Panc1 (cell line): Measurements from ENCODE around the gene COL4A1. TPM values are rescaled to one million over a fixed set of nuclear protein-coding genes. Genes with fewer than 3 reads are reported as not detected.

Source experiments
- ATAC-seq: fragments of 200-7000 bp; cut with Tn5 transposase; 2 replicates; pipeline ENCODE4 v1.9.1; 2020; ENCODE audit warnings: mild to moderate bottlenecking, moderate library complexity
- BruUV-seq: library from RNA; stranded (reverse); fragments of 400-500 nt; replicated peaks from 2 replicates; lab custom pipeline; 2021; lab: Mats Ljungman, UMichigan
- CTCF ChIA-PET: fragments of 300-600 bp; sonication (Branson Sonifier 250); formaldehyde crosslinking; loops from one replicate; lab custom pipeline; 2022; ENCODE audit warnings: antibody characterized with exemption; lab: Charles Lee
- POLR2A ChIA-PET: fragments of 300-600 bp; sonication (Branson Sonifier 250); formaldehyde crosslinking; loops from one replicate; lab custom pipeline; 2022; ENCODE audit warnings: antibody characterized with exemption; lab: Charles Lee
- DNase-seq: peaks from one replicate; pipeline ENCODE4 v3.0.0-alpha.2; 2010; ENCODE audit warnings: low read depth, low spot score
- H3K27ac ChIP-seq: 2 replicates; pipeline ENCODE4 v1.5.1; 2011; ENCODE audit warnings: mild to moderate bottlenecking, low read length, inconsistent platforms
- H3K27me3 ChIP-seq: fragments of 200-500 bp; sonication (Bioruptor generic); 2 replicates; pipeline ENCODE4 v1.6.0; 2014; ENCODE audit warnings: low read length, inconsistent platforms; ENCODE audit not compliant: control insufficient read depth, insufficient read depth
- H3K36me3 ChIP-seq: fragments of 200-500 bp; sonication (Bioruptor generic); 2 replicates; pipeline ENCODE4 v1.5.1; 2014; ENCODE audit warnings: inconsistent platforms, mild to moderate bottlenecking, low read length, moderate library complexity; ENCODE audit not compliant: control insufficient read depth, insufficient read depth
- H3K4me1 ChIP-seq: 2 replicates; pipeline ENCODE4 v1.5.1; 2011; ENCODE audit warnings: inconsistent platforms, mild to moderate bottlenecking, low read length, moderate library complexity; ENCODE audit not compliant: control insufficient read depth, insufficient read depth
- H3K4me3 ChIP-seq, 2 experiments: 2 replicates each; pipeline ENCODE4 v1.5.1; 2011 to 2012; ENCODE audit warnings: low read depth in 2 of 2, low read length in 2 of 2, mild to moderate bottlenecking in 2 of 2, inconsistent platforms in 1 of 2, moderate library complexity in 1 of 2
- H3K9me3 ChIP-seq: fragments of 200-500 bp; sonication (Bioruptor generic); 2 replicates; pipeline ENCODE4 v1.5.1; 2014; ENCODE audit warnings: low read depth, mild to moderate bottlenecking, inconsistent platforms, low read length, moderate library complexity; ENCODE audit not compliant: control insufficient read depth, insufficient read depth
- POLR2AphosphoS5 ChIP-seq: IDR thresholded peaks from 2 replicates; pipeline ENCODE4 v1.6.1; 2012; ENCODE audit warnings: mild to moderate bottlenecking, low read depth, low read length, moderate library complexity
- SIN3A ChIP-seq: IDR thresholded peaks from 2 replicates; pipeline ENCODE4 v1.6.1; 2012; ENCODE audit warnings: low read depth, mild to moderate bottlenecking, low read length, moderate library complexity, borderline replicate concordance; ENCODE audit not compliant: insufficient read depth
- TCF7L2 ChIP-seq: IDR thresholded peaks from 2 replicates; pipeline ENCODE4 v1.6.1; 2011; ENCODE audit warnings: mild to moderate bottlenecking, low read depth, low read length, inconsistent platforms
- in situ Hi-C: cut with HindIII; loops from 2 replicates; pipeline ENCODE4 v1.10.0; 2016; ENCODE audit warnings: low sequenced_read_pairs, low pct_unique_long_range_greater_than_20kb
- intact Hi-C: fragments of 100-400 bp; cut with micrococcal nuclease; formaldehyde crosslinking; loops from one replicate; pipeline ENCODE4 v1.10.0; 2022; ENCODE audit not compliant: unreplicated experiment
- total RNA-seq: library from RNA; stranded (reverse); gene quantifications from one replicate; pipeline ENCODE4 v1.2.1, GENCODE V29; 2021; ENCODE audit not compliant: unreplicated experiment
- TF ChIP-seq, protein P1 (sequence below): fragments of 450-650 bp; IDR thresholded peaks from 2 replicates; pipeline ENCODE4 v1.5.1; 2017; ENCODE audit warnings: mild to moderate bottlenecking
- TF ChIP-seq, protein P2 (sequence below), 2 experiments: IDR thresholded peaks; 2 replicates each; pipeline ENCODE4 v1.6.1; 2011 to 2012; ENCODE audit warnings: low read depth in 2 of 2, control low read depth in 1 of 2, low read length in 1 of 2, mild to moderate bottlenecking in 1 of 2, moderate library complexity in 1 of 2; ENCODE audit not compliant: insufficient read depth in 1 of 2

COL4A1 gene
- total RNA-seq, 1 experiment from 2014 or later = 1.1 TPM

DNA sequence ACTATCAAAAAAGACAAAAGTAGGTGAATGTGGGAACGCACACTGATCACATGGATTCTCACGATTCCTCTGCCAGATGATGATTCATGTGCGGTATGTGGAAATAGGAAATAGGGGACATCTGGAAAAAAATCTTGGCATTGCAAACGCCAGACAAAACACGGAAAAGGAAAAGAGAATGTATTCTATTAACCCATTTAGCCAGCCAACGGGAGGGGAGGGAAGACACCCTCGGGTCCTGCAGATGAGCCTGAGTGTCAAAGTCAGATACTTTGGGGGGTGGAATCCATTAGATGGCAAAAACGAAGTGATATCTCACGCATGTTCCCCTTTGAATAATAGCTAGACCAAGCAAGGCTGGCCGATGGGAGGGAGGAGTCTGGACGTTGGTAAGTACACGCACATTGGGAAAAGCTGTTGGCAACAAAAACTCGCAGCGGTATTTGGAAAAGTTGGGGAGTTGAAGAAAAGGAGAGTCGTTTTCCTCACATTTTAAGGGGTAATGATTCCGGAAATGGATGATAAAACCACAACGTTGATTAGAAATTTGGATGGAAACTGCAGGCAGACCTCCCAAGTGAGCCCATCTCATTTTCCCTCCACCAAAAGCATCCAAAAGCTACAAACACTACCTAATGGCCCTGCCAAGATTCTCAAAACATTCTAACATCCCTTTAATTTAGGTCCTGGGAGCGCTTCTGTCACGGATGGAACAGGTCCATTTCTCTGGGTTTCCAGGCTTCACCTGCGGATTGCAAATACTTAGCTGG lies 73.6 kb downstream of the COL4A1 start:
- ChIA-PET CTCF (no interaction called here), POLR2A (interaction anchor here (0.6 kb wide), 2 partner anchors 64 to 318 kb away, joined by 6 to 7 read pairs; no protein-coding TSS in a partner anchor)
- intact Hi-C loops = no loop called here
- TF ChIP-seq TCF7L2 (no peak), POLR2AphosphoS5 (no peak), SIN3A (no peak)
- TF ChIP-seq, protein P1, sequence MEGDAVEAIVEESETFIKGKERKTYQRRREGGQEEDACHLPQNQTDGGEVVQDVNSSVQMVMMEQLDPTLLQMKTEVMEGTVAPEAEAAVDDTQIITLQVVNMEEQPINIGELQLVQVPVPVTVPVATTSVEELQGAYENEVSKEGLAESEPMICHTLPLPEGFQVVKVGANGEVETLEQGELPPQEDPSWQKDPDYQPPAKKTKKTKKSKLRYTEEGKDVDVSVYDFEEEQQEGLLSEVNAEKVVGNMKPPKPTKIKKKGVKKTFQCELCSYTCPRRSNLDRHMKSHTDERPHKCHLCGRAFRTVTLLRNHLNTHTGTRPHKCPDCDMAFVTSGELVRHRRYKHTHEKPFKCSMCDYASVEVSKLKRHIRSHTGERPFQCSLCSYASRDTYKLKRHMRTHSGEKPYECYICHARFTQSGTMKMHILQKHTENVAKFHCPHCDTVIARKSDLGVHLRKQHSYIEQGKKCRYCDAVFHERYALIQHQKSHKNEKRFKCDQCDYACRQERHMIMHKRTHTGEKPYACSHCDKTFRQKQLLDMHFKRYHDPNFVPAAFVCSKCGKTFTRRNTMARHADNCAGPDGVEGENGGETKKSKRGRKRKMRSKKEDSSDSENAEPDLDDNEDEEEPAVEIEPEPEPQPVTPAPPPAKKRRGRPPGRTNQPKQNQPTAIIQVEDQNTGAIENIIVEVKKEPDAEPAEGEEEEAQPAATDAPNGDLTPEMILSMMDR = no peak
- TF ChIP-seq, protein P2, sequence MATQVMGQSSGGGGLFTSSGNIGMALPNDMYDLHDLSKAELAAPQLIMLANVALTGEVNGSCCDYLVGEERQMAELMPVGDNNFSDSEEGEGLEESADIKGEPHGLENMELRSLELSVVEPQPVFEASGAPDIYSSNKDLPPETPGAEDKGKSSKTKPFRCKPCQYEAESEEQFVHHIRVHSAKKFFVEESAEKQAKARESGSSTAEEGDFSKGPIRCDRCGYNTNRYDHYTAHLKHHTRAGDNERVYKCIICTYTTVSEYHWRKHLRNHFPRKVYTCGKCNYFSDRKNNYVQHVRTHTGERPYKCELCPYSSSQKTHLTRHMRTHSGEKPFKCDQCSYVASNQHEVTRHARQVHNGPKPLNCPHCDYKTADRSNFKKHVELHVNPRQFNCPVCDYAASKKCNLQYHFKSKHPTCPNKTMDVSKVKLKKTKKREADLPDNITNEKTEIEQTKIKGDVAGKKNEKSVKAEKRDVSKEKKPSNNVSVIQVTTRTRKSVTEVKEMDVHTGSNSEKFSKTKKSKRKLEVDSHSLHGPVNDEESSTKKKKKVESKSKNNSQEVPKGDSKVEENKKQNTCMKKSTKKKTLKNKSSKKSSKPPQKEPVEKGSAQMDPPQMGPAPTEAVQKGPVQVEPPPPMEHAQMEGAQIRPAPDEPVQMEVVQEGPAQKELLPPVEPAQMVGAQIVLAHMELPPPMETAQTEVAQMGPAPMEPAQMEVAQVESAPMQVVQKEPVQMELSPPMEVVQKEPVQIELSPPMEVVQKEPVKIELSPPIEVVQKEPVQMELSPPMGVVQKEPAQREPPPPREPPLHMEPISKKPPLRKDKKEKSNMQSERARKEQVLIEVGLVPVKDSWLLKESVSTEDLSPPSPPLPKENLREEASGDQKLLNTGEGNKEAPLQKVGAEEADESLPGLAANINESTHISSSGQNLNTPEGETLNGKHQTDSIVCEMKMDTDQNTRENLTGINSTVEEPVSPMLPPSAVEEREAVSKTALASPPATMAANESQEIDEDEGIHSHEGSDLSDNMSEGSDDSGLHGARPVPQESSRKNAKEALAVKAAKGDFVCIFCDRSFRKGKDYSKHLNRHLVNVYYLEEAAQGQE (IDR thresholded peaks at IDR 0.05; ENCODE audit: insufficient read depth in 1 of 2, low read depth in 2 of 2, low read length in 1 of 2) = no peak
- Histone ChIP-seq H3K36me3 (no peaks in the 10 kb centered on the region), H3K4me3 (no peak overlapping the region), H3K9me3 (no peaks in the 10 kb centered on the region), H3K27ac (no peak overlapping the region), H3K27me3 (no peaks in the 10 kb centered on the region), H3K4me1 (no peaks in the 10 kb centered on the region)
- BruUV-seq = no TSS peak
- no peak for ATAC-seq
- in situ Hi-C loops = no loop called here
- DNase-seq = no peak

DNA sequence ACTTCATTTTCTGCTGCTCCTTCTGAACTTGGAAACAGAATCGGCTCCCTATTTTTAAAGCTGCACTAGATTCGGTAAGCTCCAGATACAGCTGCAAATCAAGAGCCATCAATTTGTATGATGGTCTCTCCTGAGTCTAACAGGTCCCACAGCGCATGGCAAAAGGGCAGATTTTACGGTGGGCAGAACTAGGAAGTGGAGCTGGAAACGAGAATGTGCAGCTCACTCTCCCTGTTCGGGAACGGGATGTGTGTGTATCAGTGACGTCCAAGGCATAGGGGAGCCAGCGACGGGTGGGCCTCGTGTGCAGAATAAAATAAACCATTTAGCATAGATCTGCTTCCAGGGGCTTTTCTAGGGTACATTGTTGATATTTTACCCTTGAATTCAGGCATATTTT lies 74.2 kb downstream of the COL4A1 start:
- H3K27me3 ChIP-seq = no peaks in the 10 kb centered on the region
- in situ Hi-C loops (no loop called here), intact Hi-C loops (no loop called here)
- TF ChIP-seq POLR2AphosphoS5 = no peak
- no peak for TF ChIP-seq SIN3A
- TF ChIP-seq, protein P1 = no peak
- TF ChIP-seq TCF7L2 = no peak
- TF ChIP-seq, protein P2 (IDR thresholded peaks at IDR 0.05; ENCODE audit: insufficient read depth in 1 of 2, low read depth in 2 of 2, low read length in 1 of 2) = no peak
- no peaks in the 10 kb centered on the region for H3K9me3 ChIP-seq
- BruUV-seq = no TSS peak
- H3K27ac ChIP-seq = no peak overlapping the region
- no peak for DNase-seq
- ChIA-PET CTCF (no interaction called here), POLR2A (interaction anchor here (0.6 kb wide), 1 partner anchor 65 kb away, joined by 7 read pairs; no protein-coding TSS in a partner anchor)
- ATAC-seq = no peak
- no peaks in the 10 kb centered on the region for H3K4me1 ChIP-seq
- H3K4me3 ChIP-seq = no peak overlapping the region
- H3K36me3 ChIP-seq = no peaks in the 10 kb centered on the region
